ENCODE measurements around the gene PCDHA1.
"Not testable (repeated sequence)": the region's sequence is repeated elsewhere in the genome, so short reads cannot be mapped to it uniquely, and the experiment has no call there.

PCDHA1 gene

DNA sequence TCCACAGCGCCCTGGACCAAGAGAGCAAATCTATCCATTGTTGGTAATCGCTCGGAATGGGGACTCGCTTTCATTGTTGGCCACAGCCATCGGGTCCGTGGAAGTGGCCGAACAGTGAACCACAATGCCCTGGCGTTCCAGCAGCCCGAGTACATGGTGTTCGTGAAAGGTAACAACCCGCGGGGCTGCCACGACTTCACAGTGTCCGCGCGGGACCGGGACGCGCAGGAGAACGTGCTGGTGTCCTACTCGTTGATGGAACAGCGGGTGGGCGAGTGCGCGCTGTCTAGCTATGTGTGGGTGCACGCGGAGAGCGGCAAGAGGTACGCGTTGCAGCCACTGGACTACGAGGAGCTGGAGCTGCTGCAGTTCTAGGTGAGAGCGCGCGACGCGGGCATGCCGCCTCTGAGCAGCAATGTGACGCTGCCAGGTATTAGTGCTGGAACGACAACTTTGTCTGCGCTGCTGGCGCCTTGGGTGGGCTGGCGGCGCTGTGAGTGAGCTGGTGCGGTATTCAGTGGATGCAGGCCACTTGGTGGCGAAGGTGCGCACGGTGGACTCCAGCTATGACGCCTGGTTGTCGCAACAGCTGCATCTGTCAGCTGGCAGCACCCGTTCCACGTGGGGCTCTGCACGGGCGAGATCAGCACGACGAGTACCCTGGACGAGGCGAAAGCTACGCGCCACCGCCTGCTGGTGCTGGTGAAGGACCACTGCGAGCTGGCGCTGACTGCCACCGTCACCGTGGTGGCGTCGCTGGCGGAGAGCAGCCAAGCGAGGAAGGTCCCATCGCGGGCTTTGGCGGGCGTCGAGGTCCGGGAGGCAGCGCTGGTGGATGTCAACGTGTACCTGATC is 76.7 kb downstream of the PCDHA1 start:
- H3K4me3 ChIP-seq (ENCODE audit: low read depth, low read length), result no peak overlapping the region
- ChIA-PET CTCF (no interaction called here), POLR2A (no interaction called here)
- TF ChIP-seq, protein P1, sequence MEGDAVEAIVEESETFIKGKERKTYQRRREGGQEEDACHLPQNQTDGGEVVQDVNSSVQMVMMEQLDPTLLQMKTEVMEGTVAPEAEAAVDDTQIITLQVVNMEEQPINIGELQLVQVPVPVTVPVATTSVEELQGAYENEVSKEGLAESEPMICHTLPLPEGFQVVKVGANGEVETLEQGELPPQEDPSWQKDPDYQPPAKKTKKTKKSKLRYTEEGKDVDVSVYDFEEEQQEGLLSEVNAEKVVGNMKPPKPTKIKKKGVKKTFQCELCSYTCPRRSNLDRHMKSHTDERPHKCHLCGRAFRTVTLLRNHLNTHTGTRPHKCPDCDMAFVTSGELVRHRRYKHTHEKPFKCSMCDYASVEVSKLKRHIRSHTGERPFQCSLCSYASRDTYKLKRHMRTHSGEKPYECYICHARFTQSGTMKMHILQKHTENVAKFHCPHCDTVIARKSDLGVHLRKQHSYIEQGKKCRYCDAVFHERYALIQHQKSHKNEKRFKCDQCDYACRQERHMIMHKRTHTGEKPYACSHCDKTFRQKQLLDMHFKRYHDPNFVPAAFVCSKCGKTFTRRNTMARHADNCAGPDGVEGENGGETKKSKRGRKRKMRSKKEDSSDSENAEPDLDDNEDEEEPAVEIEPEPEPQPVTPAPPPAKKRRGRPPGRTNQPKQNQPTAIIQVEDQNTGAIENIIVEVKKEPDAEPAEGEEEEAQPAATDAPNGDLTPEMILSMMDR (IDR thresholded peaks at IDR 0.05; ENCODE audit: insufficient read depth, low read length, missing control alignments), result no peak
- DNase-seq (ENCODE audit: low read depth, low spot score), result no peak

DNA sequence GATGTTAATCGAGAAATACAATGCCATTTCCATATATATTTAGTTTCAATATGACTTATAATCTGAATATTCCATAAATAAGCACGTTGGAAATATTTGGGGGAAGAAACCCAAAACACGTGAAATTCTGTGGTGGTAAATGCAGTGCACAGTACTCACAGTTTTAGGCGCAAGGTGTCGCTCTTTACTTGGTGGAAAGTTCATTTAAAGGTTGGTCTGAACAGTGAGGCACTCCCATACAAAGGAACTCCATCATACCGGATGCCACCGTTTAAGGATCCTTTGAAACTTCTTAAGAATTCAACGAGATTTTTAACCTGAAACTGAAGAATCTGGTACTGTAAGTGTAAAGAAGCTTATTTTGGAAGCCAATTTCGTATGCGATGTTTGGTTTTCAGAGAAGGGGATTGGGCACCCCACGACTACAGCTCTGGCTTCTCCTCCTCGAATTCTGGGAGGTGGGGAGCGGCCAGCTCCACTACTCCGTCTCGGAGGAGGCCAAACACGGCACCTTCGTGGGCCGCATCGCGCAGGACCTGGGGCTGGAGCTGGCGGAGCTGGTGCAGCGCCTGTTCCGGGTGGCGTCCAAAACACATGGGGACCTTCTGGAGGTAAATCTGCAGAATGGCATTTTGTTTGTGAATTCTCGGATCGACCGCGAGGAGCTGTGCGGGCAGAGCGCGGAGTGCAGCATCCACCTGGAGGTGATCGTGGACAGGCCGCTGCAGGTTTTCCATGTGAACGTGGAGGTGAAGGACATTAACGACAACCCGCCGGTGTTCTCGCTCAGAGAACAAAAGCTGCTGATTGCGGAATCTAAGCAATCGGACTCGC is 83.0 kb downstream of the PCDHA1 start, which contains the start of gene PCDHA11:
TSS of gene PCDHA11 (plus strand) at position 237 of the 834 bp plus-strand sequence. CDS start at position 384, 147 bp downstream.
- ChIA-PET CTCF (no interaction called here), POLR2A (no interaction called here)
- no peak for DNase-seq (ENCODE audit: low read depth, low spot score)
- H3K4me3 ChIP-seq (ENCODE audit: low read depth, low read length), result no peak within 1 kb of the TSS
- TF ChIP-seq, protein P1 (IDR thresholded peaks at IDR 0.05; ENCODE audit: insufficient read depth, low read length, missing control alignments), result no peak

DNA sequence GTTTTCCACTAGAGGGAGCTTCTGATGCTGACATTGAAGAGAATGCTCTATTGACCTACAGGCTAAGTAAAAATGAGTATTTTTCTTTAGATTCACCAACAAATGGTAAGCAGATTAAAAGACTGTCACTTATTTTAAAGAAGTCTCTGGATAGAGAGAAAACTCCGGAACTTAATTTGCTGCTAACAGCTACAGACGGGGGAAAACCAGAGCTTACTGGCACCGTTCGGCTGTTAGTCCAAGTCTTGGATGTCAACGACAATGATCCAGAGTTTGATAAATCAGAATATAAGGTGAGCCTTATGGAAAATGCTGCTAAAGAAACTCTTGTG is 83.6 kb downstream of the PCDHA1 start:
- no peak for DNase-seq (ENCODE audit: low read depth, low spot score)
- CTCF ChIA-PET, result no interaction called here
- H3K4me3 ChIP-seq (ENCODE audit: low read depth, low read length), result no peak overlapping the region
- TF ChIP-seq, protein P1 (IDR thresholded peaks at IDR 0.05; ENCODE audit: insufficient read depth, low read length, missing control alignments), result no peak
- POLR2A ChIA-PET, result no interaction called here

DNA sequence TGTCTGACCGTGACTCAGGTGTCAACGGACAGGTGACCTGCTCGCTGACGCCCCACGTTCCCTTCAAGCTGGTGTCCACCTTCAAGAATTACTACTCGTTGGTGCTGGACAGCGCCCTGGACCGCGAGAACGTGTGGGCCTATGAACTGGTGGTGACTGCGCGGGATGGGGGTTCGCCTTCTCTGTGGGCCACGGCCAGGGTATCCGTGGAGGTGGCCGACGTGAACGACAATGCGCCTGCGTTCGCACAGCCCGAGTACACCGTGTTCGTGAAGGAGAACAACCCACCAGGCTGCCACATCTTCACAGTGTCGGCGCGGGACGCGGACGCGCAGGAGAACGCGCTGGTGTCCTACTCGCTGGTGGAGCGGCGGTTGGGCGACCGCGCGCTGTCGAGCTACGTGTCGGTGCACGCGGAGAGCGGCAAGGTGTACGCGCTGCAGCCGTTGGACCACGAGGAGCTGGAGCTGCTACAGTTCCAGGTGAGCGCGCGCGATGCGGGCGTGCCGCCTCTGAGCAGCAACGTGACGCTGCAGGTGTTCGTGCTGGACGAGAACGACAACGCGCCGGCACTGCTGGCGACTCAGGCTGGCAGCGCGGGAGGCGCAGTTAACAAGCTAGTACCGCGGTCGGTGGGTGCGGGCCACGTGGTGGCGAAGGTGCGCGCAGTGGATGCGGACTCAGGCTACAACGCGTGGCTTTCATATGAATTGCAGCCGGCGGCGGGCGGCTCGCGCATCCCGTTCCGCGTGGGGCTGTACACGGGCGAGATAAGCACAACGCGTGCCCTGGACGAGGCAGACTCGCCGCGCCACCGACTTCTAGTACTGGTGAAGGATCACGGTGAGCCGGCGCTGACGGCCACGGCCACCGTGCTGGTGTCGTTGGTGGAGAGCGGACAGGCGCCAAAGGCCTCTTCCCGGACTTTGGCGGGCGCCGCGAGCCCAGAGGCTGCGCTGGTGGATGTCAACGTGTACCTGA is 84.6 kb downstream of the PCDHA1 start:
- ChIA-PET POLR2A (no interaction called here), CTCF (no interaction called here)
- DNase-seq (ENCODE audit: low read depth, low spot score), result no peak
- TF ChIP-seq, protein P1 (IDR thresholded peaks at IDR 0.05; ENCODE audit: insufficient read depth, low read length, missing control alignments), result no peak
- H3K4me3 ChIP-seq (ENCODE audit: low read depth, low read length), result no peak overlapping the region

DNA sequence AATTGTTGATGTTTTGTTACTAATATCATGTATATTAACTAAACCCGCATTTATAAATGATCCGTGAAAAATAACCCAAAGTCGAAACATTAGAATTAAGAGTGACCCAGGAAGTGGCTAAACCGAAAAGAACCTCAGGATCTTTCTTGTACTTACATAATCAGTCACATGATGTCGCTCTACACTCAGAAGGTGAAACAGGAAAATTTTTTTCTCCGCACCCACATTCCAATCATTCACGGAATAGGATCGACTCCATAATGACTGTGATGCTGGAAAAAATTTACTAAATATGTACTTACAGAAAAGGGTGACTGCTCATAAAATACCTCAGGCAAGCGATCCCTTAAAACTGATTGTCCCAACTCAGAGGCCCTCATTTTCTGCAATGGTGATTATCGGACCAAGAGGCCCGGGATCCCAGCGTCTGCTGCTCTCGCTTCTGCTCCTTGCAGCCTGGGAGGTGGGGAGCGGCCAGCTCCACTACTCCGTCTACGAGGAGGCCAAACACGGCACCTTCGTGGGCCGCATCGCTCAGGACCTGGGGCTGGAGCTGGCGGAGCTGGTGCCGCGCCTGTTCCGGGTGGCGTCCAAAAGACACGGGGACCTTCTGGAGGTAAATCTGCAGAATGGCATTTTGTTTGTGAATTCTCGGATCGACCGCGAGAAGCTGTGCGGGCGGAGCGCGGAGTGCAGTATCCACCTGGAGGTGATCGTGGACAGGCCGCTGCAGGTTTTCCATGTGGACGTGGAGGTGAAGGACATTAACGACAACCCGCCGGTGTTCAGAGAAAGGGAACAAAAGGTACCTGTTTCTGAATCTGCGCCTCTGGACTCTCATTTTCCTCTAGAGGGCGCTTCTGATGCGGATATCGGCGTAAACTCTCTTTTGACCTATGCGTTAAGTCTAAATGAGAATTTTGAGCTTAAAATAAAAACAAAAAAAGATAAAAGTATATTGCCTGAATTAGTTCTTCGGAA is 89.4 kb downstream of the PCDHA1 start, which contains the start of gene PCDHA12:
TSS of gene PCDHA12 (plus strand) at position 224 of the 981 bp plus-strand sequence. CDS start at position 389, 165 bp downstream.
- TF ChIP-seq, protein P1 (IDR thresholded peaks at IDR 0.05; ENCODE audit: insufficient read depth, low read length, missing control alignments), result no peak
- H3K4me3 ChIP-seq (ENCODE audit: low read depth, low read length), result no peak within 1 kb of the TSS
- ChIA-PET POLR2A (no interaction called here), CTCF (no interaction called here)
- DNase-seq (ENCODE audit: low read depth, low spot score), result no peak

DNA sequence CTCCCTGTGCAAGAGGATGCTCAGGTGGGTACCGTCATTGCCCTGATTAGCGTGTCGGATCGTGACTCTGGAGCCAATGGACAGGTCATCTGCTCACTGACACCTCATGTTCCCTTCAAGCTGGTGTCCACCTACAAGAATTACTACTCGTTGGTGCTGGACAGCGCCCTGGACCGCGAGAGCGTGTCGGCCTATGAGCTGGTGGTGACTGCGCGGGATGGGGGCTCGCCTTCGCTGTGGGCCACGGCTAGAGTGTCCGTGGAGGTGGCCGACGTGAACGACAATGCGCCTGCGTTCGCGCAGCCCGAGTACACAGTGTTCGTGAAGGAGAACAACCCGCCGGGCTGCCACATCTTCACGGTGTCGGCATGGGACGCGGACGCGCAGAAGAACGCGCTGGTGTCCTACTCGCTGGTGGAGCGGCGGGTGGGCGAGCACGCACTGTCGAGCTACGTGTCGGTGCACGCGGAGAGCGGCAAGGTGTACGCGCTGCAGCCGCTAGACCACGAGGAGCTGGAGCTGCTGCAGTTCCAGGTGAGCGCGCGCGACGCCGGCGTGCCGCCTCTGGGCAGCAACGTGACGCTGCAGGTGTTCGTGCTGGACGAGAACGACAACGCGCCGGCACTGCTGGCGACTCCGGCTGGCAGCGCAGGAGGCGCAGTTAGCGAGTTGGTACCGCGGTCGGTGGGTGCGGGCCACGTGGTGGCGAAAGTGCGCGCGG is 90.8 kb downstream of the PCDHA1 start:
- DNase-seq (ENCODE audit: low read depth, low spot score); POLR2A ChIA-PET; CTCF ChIA-PET; H3K4me3 ChIP-seq (ENCODE audit: low read depth, low read length): not testable (repeated sequence)
